ENCODE results near the gene TACC3. TPM values are rescaled to one million over a fixed set of nuclear protein-coding genes. Genes with fewer than 3 reads are reported as not detected.

The TACC3 gene
- total RNA-seq, 2 donors from 2014 or later, result 20.6 to 99.7 TPM

DNA sequence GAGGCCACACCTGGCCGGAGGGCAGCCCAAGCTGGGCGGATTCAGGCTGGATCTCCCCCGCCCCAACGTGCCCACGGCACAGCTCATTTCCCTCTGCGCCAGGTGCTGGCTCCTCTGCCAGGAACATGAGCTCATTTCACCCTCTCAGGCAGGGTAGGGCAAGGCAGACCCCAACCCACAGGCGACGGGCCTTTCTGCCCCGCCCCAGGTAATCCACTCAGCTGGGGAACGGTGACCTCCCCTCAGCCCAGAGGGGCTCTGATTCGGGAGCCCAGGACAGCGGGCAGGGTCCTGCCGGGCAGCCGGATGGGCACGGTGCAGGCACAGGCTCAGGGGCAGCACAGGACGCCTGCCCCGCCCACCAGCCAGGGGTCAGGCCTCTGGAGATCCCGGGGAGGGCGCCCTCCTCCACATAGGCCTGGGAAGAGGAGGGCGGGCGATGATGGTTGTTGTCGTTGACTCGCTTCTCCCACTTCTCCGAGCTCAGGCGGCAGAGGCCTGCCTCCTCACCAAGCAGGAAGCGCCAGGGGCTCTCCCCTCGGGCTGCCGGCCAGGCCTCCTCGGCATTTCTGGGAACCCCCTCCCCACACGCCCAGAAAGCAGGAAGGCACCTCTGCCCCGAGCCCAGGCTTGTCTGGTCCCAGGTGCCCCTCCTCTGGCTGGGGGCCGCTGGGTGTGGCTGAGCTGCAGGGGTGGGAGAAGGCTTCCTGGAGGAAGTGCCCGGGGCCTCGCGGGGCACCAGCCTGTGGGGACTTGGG, 31.1 kb downstream of the TACC3 start:
- no peaks in the 10 kb centered on the region for H3K36me3 ChIP-seq
- peak overlapping the region; percentile 0 to 43 for H3K9ac ChIP-seq (ENCODE audit: low read depth in 2 of 2, low read length in 2 of 2)
- peaks cover 13% of the 10 kb centered on the region for H3K4me1 ChIP-seq
- no peak overlapping the region for H3K27ac ChIP-seq
- DNase-seq, result no peak
- H3K4me3 ChIP-seq, result no peak overlapping the region
- H3K27me3 ChIP-seq, result no peaks in the 10 kb centered on the region
- TF ChIP-seq, protein P1, sequence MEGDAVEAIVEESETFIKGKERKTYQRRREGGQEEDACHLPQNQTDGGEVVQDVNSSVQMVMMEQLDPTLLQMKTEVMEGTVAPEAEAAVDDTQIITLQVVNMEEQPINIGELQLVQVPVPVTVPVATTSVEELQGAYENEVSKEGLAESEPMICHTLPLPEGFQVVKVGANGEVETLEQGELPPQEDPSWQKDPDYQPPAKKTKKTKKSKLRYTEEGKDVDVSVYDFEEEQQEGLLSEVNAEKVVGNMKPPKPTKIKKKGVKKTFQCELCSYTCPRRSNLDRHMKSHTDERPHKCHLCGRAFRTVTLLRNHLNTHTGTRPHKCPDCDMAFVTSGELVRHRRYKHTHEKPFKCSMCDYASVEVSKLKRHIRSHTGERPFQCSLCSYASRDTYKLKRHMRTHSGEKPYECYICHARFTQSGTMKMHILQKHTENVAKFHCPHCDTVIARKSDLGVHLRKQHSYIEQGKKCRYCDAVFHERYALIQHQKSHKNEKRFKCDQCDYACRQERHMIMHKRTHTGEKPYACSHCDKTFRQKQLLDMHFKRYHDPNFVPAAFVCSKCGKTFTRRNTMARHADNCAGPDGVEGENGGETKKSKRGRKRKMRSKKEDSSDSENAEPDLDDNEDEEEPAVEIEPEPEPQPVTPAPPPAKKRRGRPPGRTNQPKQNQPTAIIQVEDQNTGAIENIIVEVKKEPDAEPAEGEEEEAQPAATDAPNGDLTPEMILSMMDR (IDR thresholded peaks at IDR 0.05), result no peak
- intact Hi-C loops (cut with DNase I), result loop anchor here (10.0 kb wide), 1 partner anchor 442 kb away; no protein-coding TSS in a partner anchor
- H3K9me3 ChIP-seq, result no peaks in the 10 kb centered on the region

DNA sequence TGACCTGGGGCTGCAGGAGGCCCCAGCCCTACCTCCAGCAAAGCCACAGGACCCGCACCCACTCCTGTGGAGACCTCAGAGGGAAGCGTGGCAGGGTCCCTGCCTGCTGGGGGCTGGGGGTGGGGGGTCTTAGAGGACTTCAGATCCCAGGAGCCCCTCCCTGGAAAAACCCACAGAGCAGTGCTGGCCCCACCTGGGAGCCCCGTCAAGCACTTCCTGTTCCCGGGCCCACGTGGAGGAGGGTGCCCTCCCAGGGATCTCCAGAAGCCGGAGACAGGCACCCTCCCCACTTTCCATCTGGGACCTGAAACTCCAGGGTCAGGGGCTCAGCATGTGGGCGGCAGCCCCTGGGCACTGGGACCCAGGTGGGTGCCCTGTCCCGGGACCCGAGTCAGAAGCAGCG, 32.0 kb downstream of the TACC3 start:
- no peak for DNase-seq
- H3K4me3 ChIP-seq, result no peak overlapping the region
- peaks cover 13% of the 10 kb centered on the region for H3K4me1 ChIP-seq
- H3K27ac ChIP-seq, result no peak overlapping the region
- intact Hi-C loops (cut with DNase I), result loop anchor here (10.0 kb wide), 1 partner anchor 442 kb away; no protein-coding TSS in a partner anchor
- no peaks in the 10 kb centered on the region for H3K27me3 ChIP-seq
- no peaks in the 10 kb centered on the region for H3K36me3 ChIP-seq
- TF ChIP-seq, protein P1 (IDR thresholded peaks at IDR 0.05), result no peak
- H3K9ac ChIP-seq (ENCODE audit: low read depth in 2 of 2, low read length in 2 of 2), result no peak overlapping the region
- H3K9me3 ChIP-seq, result no peaks in the 10 kb centered on the region

DNA sequence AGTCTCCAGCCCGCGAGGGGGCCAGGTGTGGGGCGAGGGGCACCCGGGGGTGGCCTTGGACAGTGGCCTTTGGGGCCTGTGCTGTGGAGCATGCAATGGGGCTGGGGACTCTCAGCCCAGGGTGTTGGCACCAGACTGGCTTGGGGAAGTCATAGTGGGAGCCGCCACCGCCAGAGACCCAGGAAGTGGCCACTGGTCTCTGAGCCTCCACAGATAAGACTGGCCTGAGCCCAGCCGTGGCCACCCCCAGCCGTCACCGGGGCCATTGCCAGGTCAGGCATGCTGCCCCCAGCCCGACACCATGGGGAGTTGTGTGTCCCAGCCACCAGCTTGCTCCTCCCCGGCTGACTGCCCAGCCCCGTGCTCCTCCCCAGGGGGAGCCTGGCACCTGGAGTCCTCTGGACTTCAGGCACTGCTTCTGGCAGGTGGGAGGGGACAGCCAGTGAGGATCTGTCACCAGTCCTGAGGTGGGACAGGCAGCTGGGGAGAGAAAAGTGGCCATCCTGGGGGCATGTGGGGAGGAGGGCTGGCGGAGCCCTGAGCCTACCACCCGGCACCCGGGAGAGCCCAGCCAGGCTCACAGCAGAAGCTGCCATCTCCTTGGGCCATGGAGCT, 32.5 kb downstream of the TACC3 start:
- Histone ChIP-seq H3K36me3 (no peaks in the 10 kb centered on the region), H3K27me3 (no peaks in the 10 kb centered on the region), H3K27ac (no peak overlapping the region), H3K4me1 (peaks cover 13% of the 10 kb centered on the region), H3K9me3 (no peaks in the 10 kb centered on the region), H3K4me3 (no peak overlapping the region), H3K9ac (ENCODE audit: low read depth in 2 of 2, low read length in 2 of 2) (no peak overlapping the region)
- TF ChIP-seq, protein P1 (IDR thresholded peaks at IDR 0.05), result no peak
- no peak for DNase-seq
- intact Hi-C loops (cut with DNase I), result loop anchor here (10.0 kb wide), 1 partner anchor 441 kb away; no protein-coding TSS in a partner anchor

DNA sequence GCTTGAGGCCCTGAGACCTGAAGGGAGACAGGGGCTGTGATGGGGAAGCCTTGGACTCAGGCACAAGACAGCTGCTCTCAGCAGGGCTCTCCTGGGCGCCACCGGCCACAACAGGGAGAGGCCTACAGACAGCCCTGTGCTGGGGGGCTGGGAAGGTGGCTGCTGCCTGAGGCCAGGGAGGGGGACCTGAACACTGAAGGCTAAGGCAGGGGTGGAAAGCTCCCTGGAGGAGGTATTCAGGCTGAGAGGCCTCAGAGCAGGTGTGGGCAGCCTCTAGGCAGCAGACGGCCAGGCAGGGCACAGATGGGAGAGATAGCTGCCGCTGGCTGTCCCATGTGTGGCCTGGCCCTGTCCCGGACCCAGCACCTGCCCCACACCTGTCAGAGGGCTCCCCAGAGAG, 33.0 kb downstream of the TACC3 start:
- no peak for DNase-seq
- no peaks in the 10 kb centered on the region for H3K27me3 ChIP-seq
- no peaks in the 10 kb centered on the region for H3K9me3 ChIP-seq
- TF ChIP-seq, protein P1 (IDR thresholded peaks at IDR 0.05), result no peak
- no peaks in the 10 kb centered on the region for H3K36me3 ChIP-seq
- H3K4me3 ChIP-seq, result no peak overlapping the region
- intact Hi-C loops (cut with DNase I), result loop anchor here (10.0 kb wide), 1 partner anchor 440 kb away; no protein-coding TSS in a partner anchor
- peaks cover 13% of the 10 kb centered on the region for H3K4me1 ChIP-seq
- no peak overlapping the region for H3K27ac ChIP-seq
- no peak overlapping the region for H3K9ac ChIP-seq (ENCODE audit: low read depth in 2 of 2, low read length in 2 of 2)

DNA sequence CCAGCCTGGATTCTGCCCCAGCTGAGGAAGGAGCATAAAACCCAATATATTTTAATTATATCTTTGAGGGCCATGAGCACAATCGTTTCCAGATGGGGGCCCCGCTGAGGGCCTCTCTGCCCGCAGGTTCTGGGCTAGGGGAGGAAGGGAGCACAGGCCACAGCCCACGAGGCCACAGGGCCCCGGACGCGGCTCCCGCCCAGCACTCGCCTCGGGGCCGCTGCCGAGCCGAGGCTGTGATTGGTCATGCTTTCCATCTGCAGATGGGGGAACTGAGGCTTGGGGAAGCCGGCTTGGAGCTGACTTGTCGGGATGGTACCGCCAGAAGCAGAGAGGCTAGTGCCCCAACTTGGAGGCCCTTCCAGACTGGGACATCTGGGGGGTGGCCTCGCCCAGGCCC, 34.0 kb downstream of the TACC3 start:
- Histone ChIP-seq H3K27me3 (no peaks in the 10 kb centered on the region), H3K27ac (no peak overlapping the region), H3K36me3 (no peaks in the 10 kb centered on the region), H3K4me1 (peaks cover 13% of the 10 kb centered on the region), H3K9me3 (no peaks in the 10 kb centered on the region), H3K9ac (ENCODE audit: low read depth in 2 of 2, low read length in 2 of 2) (no peak overlapping the region), H3K4me3 (no peak overlapping the region)
- TF ChIP-seq, protein P1 (IDR thresholded peaks at IDR 0.05), result no peak
- intact Hi-C loops (cut with DNase I), result loop anchor here (10.0 kb wide), 1 partner anchor 440 kb away; no protein-coding TSS in a partner anchor
- no peak for DNase-seq
